GM12865 (cell line): ENCODE results near the gene MOV10.
A peak's percentile ranks its signal among the peaks of the same experiment; 100 is the strongest.

Experiments used
- DNase-seq: peaks from one replicate; pipeline ENCODE4 v3.0.0; 2010; ENCODE audit warnings: low read depth
- H3K4me3 ChIP-seq: 2 replicates; pipeline ENCODE4 v1.5.1; 2011; ENCODE audit warnings: mild to moderate bottlenecking, low read depth, low read length, control low read depth
- TF ChIP-seq, protein P1 (sequence below): IDR thresholded peaks from 2 replicates; pipeline ENCODE4 v1.5.1; 2011; ENCODE audit warnings: low read length, control low read depth, low read depth, inconsistent platforms; ENCODE audit not compliant: insufficient read depth; ENCODE audit errors: missing control alignments

MOV10 gene

DNA sequence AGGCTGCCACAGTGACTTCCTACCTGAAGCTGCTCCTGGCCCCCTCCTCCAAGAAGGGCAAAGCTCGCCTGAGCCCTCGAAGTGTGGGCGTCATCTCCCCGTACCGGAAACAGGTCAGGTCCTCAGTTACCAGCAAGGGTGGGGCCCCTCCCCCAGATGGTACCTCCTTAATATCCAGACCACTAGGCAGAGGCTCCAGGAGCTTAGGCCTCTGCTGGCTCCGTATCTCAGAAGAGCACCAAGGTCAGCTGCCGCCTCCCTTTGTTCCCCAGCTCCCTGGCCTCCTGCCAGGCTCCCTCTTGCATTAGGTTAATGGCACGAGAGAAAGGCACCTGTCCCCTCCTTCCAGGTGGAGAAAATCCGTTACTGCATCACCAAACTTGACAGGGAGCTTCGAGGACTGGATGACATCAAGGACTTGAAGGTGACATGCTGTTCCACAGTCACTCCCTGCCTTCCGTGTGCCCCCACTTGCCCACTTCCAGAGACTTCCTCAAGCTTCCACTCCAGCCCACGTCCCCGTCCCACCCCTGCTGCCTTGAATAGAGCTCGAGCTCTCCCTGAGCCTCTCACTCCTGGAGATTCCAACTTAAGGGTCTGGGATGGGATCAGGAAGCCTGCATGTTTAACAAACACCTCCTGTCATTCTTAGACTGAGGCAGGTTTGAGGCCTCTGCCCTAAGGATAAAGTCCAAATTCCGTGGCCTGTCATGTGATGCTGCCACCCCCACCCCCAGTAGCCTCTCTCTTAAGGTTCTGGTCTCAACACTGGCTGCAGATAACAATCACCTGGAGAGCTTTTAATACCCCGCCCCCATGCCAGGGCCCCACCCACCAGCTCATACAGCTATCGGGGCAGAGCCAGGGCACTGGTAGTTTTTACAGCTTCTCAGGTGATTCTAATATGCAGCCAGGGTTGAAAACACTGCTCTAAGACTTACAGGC is 24.2 kb downstream of the MOV10 start:
- no peak overlapping the region for H3K4me3 ChIP-seq
- DNase-seq = no peak
- TF ChIP-seq, protein P1, sequence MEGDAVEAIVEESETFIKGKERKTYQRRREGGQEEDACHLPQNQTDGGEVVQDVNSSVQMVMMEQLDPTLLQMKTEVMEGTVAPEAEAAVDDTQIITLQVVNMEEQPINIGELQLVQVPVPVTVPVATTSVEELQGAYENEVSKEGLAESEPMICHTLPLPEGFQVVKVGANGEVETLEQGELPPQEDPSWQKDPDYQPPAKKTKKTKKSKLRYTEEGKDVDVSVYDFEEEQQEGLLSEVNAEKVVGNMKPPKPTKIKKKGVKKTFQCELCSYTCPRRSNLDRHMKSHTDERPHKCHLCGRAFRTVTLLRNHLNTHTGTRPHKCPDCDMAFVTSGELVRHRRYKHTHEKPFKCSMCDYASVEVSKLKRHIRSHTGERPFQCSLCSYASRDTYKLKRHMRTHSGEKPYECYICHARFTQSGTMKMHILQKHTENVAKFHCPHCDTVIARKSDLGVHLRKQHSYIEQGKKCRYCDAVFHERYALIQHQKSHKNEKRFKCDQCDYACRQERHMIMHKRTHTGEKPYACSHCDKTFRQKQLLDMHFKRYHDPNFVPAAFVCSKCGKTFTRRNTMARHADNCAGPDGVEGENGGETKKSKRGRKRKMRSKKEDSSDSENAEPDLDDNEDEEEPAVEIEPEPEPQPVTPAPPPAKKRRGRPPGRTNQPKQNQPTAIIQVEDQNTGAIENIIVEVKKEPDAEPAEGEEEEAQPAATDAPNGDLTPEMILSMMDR = no peak

DNA sequence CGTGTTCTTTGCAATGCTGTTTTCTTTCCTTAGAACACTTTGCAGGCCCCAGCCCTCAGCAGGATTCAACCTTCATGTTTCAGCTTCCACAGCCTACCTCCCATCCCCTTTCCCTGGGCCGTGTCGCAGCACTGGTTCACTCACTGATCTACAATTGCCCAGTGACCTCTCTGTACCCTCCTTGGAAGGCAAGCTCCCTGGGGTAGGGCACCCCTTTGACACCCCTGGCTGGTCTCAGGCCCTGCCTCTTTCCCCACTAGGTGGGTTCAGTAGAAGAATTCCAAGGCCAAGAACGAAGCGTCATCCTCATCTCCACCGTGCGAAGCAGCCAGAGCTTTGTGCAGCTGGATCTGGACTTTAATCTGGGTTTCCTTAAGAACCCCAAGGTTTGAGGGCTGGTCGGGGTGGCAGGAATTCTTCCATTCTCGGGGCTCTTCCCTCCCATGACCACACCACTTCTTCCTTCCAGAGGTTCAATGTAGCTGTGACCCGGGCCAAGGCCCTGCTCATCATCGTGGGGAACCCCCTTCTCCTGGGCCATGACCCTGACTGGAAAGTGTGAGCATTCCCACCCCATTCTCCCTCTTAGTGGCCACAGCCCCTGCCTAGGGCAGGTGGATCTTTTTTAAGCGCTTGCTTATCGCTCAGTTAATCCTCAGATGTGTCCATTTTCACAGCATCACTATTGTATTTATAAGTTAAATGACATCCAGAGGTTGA is 25.1 kb downstream of the MOV10 start:
- DNase-seq = no peak
- TF ChIP-seq, protein P1 = no peak
- H3K4me3 ChIP-seq = no peak overlapping the region

DNA sequence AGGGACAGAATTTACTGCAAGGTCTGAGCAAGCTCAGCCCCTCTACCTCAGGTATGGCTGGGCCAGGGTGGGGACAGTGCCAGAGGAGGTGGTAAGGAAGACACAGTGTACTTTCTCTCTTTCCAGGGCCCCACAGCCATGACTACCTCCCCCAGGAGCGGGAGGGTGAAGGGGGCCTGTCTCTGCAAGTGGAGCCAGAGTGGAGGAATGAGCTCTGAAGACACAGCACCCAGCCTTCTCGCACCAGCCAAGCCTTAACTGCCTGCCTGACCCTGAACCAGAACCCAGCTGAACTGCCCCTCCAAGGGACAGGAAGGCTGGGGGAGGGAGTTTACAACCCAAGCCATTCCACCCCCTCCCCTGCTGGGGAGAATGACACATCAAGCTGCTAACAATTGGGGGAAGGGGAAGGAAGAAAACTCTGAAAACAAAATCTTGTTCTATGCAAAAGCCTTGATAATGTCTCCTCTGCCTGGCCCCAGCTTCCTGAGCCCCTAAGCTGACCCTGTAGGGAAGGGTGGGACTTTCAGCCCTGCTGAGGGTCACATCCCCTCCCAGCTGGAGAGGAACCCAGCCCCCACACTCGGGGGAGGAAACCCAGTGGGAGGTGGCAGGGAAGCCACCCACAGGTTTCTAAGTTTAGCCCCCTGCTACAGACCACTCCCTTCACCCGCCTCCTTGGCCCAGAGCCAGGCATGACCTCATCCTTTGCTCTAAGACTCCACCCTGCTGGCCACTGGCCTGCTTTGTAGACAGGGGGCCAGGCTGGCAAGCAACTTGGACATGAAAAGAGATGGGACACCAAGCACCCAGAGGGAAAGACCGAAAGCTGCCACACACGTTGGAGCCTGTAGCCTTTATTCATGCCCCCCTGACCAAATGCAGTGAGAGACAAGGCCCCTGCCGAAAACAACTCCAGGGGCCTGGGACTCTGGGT is 26.1 kb downstream of the MOV10 start:
- TF ChIP-seq, protein P1 = no peak
- no peak overlapping the region for H3K4me3 ChIP-seq
- DNase-seq = peak; percentile 83

DNA sequence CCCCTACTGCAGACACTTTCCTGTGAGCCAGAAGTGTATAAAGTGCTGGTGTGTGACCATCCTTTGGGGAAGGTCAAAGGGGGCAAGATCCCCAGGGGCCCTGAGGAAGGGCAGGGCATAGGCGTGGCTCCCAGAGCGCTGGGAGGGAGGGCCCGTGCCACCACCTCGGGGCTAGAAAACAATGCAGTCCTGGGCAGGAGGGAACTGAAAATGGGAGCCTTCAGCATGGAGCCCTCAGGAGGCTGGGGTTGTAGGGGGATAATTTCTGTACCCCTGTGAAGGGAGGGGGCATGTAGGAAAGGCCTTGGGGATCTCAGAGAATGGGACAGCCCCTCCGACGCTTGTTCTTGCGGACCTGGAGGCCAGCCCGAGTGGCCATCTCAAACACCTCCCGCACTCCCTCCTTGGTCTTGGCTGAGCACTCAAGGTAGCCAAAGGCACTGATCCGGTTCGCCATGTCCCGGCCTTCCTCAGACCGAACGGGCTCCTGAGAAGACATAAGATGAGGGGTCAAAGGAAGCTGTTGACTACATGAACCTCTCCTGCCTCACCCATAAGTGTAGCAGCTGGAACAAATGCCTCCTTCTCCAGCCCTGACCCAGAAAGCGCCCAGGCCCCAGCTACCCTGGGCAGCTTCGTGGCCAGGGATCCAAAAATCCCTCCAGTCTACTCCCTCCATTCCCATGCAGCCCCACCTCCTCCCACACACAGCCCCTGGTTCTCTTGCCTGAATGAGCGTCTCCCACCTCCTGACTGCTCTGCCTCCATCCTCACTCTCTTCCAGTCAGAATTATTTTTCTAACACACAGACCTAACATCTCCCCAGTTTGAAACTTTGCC is 27.0 kb downstream of the MOV10 start:
- TF ChIP-seq, protein P1 = no peak

DNA sequence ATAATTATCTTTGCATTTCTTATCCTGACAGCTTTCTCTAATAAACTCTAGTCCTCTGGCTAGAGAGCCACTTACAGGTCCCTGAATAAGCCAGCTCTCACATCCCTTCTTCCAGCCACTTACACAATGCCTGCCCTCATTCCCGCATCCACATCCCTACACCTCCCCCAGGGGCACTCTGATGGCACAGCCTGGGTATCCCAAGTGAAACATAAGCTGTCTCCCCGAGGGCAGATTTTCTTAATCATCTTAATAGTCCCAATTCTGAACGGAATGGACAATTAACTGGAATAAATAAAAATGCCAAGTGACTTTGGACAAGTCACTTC is 27.6 kb downstream of the MOV10 start:
- no peak for DNase-seq
- TF ChIP-seq, protein P1 = no peak
- no peak overlapping the region for H3K4me3 ChIP-seq

More for the DNA sequence above, 27.0 kb downstream of the MOV10 start:
- H3K4me3 ChIP-seq = no peak overlapping the region
- no peak for DNase-seq
